PC-9 (cell line): Measurements from ENCODE around the gene LENG9.

Source experiments
- CTCF ChIP-seq: fragments of 200-600 bp; sonication (generic); conservative IDR thresholded peaks from 2 replicates; pipeline ENCODE4 v1.6.1; 2017; ENCODE audit warnings: mixed run types, antibody characterized with exemption, mild to moderate bottlenecking, moderate library complexity
- EZH2 ChIP-seq: fragments of 200-600 bp; sonication (generic); IDR thresholded peaks from 2 replicates; pipeline ENCODE4 v1.8.0; 2017; ENCODE audit warnings: antibody characterized with exemption, low read depth

DNA sequence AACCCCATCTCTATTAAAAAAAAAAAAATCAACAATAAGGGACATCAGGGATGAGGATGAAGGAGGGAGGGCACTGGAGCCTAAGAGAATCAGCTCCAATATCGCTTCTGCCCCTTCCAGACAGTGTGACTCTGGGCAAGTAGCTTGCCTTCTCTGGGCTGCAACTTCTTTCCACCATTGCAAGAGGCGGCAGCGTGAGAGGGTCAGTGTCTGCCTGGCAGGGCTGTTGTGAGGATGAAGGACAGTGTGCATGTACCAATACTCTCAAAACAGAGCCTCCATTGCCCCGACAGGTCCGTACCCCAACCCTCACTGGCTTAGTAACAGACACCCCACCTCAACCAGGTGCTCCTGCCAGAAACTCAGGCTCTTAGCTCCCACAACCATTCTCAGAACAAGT is 29.9 kb downstream of the LENG9 start:
- no peak for TF ChIP-seq CTCF
- no peak for TF ChIP-seq EZH2
